HepG2 (cell line): ENCODE measurements around the gene KDM2B. TPM values are rescaled to one million over a fixed set of nuclear protein-coding genes. Genes with fewer than 3 reads are reported as not detected.

Experiments used
- CREBL2 ChIP-seq: sonication (generic); formaldehyde crosslinking; IDR thresholded peaks from 2 replicates; pipeline ENCODE4 v1.8.1; 2023; ENCODE audit warnings: missing genetic modification reagents, mild to moderate bottlenecking, borderline replicate concordance
- DNMT3B ChIP-seq: conservative IDR thresholded peaks from 2 replicates; pipeline ENCODE4 v1.6.1; 2016; ENCODE audit warnings: missing biosample characterization, control low read depth
- ESRRA ChIP-seq: sonication (generic); formaldehyde crosslinking; IDR thresholded peaks from 2 replicates; pipeline ENCODE4 v1.5.1; 2020; ENCODE audit warnings: mild to moderate bottlenecking, low read depth, missing genetic modification reagents
- FIP1L1 ChIP-seq: fragments of 200-400 bp; formaldehyde crosslinking; IDR thresholded peaks from 2 replicates; pipeline ENCODE4 v1.6.1; 2018; ENCODE audit warnings: low read depth, mild to moderate bottlenecking, low read length, moderate library complexity, borderline replicate concordance; ENCODE audit not compliant: insufficient read depth
- GATAD1 ChIP-seq: IDR thresholded peaks from 2 replicates; pipeline ENCODE4 v1.6.1; 2016; ENCODE audit warnings: missing genetic modification reagents, missing compliant biosample characterization
- HIVEP1 ChIP-seq: sonication (generic); formaldehyde crosslinking; IDR thresholded peaks from 2 replicates; pipeline ENCODE4 v1.4.0; 2020; ENCODE audit warnings: mild to moderate bottlenecking, missing genetic modification reagents
- IKZF5 ChIP-seq: IDR thresholded peaks from 2 replicates; pipeline ENCODE4 v1.6.1; 2018; ENCODE audit warnings: missing genetic modification reagents, mild to moderate bottlenecking, missing compliant biosample characterization
- JARID2 ChIP-seq: sonication (generic); formaldehyde crosslinking; IDR thresholded peaks from 2 replicates; pipeline ENCODE4 v1.8.1; 2023; ENCODE audit warnings: missing genetic modification reagents, inconsistent platforms; ENCODE audit not compliant: insufficient replicate concordance
- MIXL1 ChIP-seq: IDR thresholded peaks from 2 replicates; pipeline ENCODE4 v1.6.1; 2016
- MLXIP ChIP-seq: sonication (generic); formaldehyde crosslinking; IDR thresholded peaks from 2 replicates; pipeline ENCODE4 v1.9.0; 2021; ENCODE audit warnings: missing genetic modification reagents, borderline replicate concordance
- PHF20 ChIP-seq: sonication (generic); formaldehyde crosslinking; IDR thresholded peaks from 2 replicates; pipeline ENCODE4 v1.5.0; 2020; ENCODE audit warnings: mild to moderate bottlenecking, missing genetic modification reagents
- PHF21A ChIP-seq: sonication (generic); formaldehyde crosslinking; IDR thresholded peaks from 2 replicates; pipeline ENCODE4 v1.5.0; 2020; ENCODE audit warnings: mild to moderate bottlenecking, missing genetic modification reagents
- SOX13 ChIP-seq, 3 experiments: fragments of 450-650 bp in 1 of 3; sonication (generic) in 1 of 3; formaldehyde crosslinking in 1 of 3; IDR thresholded peaks in 2 of 3; conservative IDR thresholded peaks in 1 of 3; 2 replicates each; pipeline versions ENCODE4 v1.5.0 to v1.6.1; 2016 to 2020; ENCODE audit warnings: antibody characterized with exemption in 1 of 3, mild to moderate bottlenecking in 1 of 3, missing compliant biosample characterization in 1 of 3, missing genetic modification reagents in 1 of 3, moderate library complexity in 1 of 3
- SRY ChIP-seq: sonication (generic); formaldehyde crosslinking; IDR thresholded peaks from 2 replicates; pipeline ENCODE4 v1.8.0; 2022; ENCODE audit warnings: mild to moderate bottlenecking, missing genetic modification reagents
- STAT6 ChIP-seq: sonication (generic); formaldehyde crosslinking; IDR thresholded peaks from 2 replicates; pipeline ENCODE4 v1.4.0; 2020; ENCODE audit warnings: missing genetic modification reagents, mild to moderate bottlenecking, borderline replicate concordance
- TFDP2 ChIP-seq: sonication (generic); formaldehyde crosslinking; IDR thresholded peaks from 2 replicates; pipeline ENCODE4 v1.4.0; 2020; ENCODE audit warnings: missing genetic modification reagents
- U2AF2 ChIP-seq: fragments of 200-400 bp; formaldehyde crosslinking; IDR thresholded peaks from 2 replicates; pipeline ENCODE4 v1.6.1; 2017; ENCODE audit warnings: low read depth, mild to moderate bottlenecking, low read length
- ZBTB1 ChIP-seq: sonication (generic); formaldehyde crosslinking; IDR thresholded peaks from 2 replicates; pipeline ENCODE4 v1.4.0; 2020; ENCODE audit warnings: missing genetic modification reagents, borderline replicate concordance
- ZNF160 ChIP-seq: sonication (generic); formaldehyde crosslinking; IDR thresholded peaks from 2 replicates; pipeline ENCODE4 v1.8.0; 2022; ENCODE audit warnings: mild to moderate bottlenecking, inconsistent platforms, missing genetic modification reagents
- ZNF3 ChIP-seq: IDR thresholded peaks from 2 replicates; pipeline ENCODE4 v1.7.0; 2017; ENCODE audit warnings: inconsistent platforms
- ZNF317 ChIP-seq: sonication (generic); formaldehyde crosslinking; IDR thresholded peaks from 2 replicates; pipeline ENCODE4 v1.5.0; 2020; ENCODE audit warnings: mild to moderate bottlenecking, missing genetic modification reagents
- ZNF652 ChIP-seq: IDR thresholded peaks from 2 replicates; pipeline ENCODE4 v1.6.1; 2016; ENCODE audit warnings: low read depth, borderline replicate concordance
- polyA plus RNA-seq, 8 experiments: library from polyadenylated mRNA; depleted of rRNA in 3 of 8; stranded (reverse) in 7 of 8; unstranded in 1 of 8; fragments of >200 nt; fragmentation: Illumina TruSeq in 4 of 8; extraction: Trizol in 4 of 8; gene quantifications; 2 replicates each; pipeline versions ENCODE4 v1.2.1 to v1.2.3, GENCODE V29; 2011 to 2016; ENCODE audit warnings: low read depth in 4 of 8, missing spikeins in 1 of 8, mixed read lengths in 1 of 8; ENCODE audit not compliant: insufficient read depth in 1 of 8
- total RNA-seq, 5 experiments: library from RNA; depleted of rRNA; stranded (reverse); fragments of >200 nt; fragmentation: Illumina TruSeq; extraction: Trizol; gene quantifications; 2 replicates each; pipeline ENCODE4 v1.2.3, GENCODE V29; 2016; ENCODE audit warnings: low read depth in 1 of 5

The KDM2B gene
- total and polyA plus RNA-seq, 2 of the 13 experiments (the other 11 are each of a cell fraction or from before 2014, with no cell fraction given), result 17.5 to 26.1 TPM

GRCh38 chr12:121590476-121591143 is 9.8 kb upstream of the KDM2B start (continued):
- TF ChIP-seq STAT6 (CRISPR knock-in tag) (no peak), SRY (CRISPR knock-in tag) (no peak), CREBL2 (CRISPR knock-in tag) (no peak), ZNF317 (no peak), MIXL1 (no peak), FIP1L1 (no peak), GATAD1 (no peak), ZNF652 (CRISPR knock-in tag) (peak; percentile 89), PHF20 (CRISPR knock-in tag) (0 out of 2 replicates have a peak, but pooled peaks have one; percentile 34), HIVEP1 (CRISPR knock-in tag) (no peak), ZBTB1 (CRISPR knock-in tag) (no peak), ESRRA (CRISPR knock-in tag) (no peak), IKZF5 (CRISPR knock-in tag) (no peak; the same call in 1 of the 2 replicates), PHF21A (CRISPR knock-in tag) (0 out of 2 replicates have a peak, but pooled peaks have one; percentile 30), ZNF160 (CRISPR knock-in tag) (no peak), TFDP2 (CRISPR knock-in tag) (no peak), SOX13 (IDR thresholded peaks at IDR 0.05) (no peak), SOX13 (CRISPR knock-in tag; conservative IDR thresholded peaks at IDR 0.05 in 1 of 2, IDR thresholded peaks at IDR 0.05 in 1 of 2) (peak in 1 of 2 experiments; percentile 25; a peak in 1 of 4 replicates), ZNF3 (no peak), U2AF2 (no peak), JARID2 (CRISPR knock-in tag) (no peak), MLXIP (CRISPR knock-in tag) (no peak), DNMT3B (no peak)
